Gastroesophageal sphincter (tissue), 3 donors: ENCODE data around the gene PPIB.

Experiments used
- EP300 ChIP-seq: sonication (generic); formaldehyde crosslinking; IDR thresholded peaks from one replicate; pipeline ENCODE4 v1.6.1; 2017; ENCODE audit warnings: antibody characterized with exemption, mild to moderate bottlenecking
- TF ChIP-seq, protein P1 (sequence below), 4 experiments: fragments of 200-600 bp in 2 of 4; fragments of 450-650 bp in 2 of 4; sonication (generic) in 1 of 4; IDR thresholded peaks; one replicate each; pipeline ENCODE4 v1.5.1; 2017 to 2019; ENCODE audit warnings: antibody characterized with exemption in 4 of 4, mild to moderate bottlenecking in 2 of 4, moderate library complexity in 2 of 4

DNA sequence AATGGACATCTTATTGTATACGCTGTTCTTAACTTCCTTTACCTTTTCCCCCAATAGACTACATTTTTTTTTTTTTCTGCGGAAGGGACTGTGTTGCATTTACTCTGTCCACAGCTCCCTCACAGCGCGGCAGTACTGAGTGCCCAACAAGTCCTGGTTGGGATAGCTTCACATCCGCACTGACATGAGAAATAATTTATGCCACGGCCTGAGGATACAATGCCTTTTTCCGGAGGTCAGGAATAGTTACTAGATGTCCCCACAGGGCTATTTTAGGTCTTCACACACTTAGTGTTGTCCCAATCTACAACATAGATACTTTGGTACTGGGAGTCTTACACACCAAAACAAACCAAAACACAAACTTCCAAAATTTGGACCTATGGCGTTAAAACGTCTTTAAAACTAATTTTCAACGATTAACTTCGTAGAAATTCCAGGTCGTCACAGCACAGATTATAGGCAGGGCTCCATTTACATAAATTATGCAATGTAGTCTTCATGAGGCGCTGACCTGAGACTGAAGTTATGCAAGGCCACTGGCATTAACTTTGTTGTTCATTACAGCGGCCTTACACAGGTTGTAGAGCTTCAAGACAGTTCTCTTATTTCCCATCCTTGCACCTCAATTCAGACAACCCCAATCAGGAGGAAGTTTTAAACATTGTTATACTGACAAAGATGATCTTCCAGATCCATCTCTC, 989 bp upstream of the PPIB start:
- TF ChIP-seq, protein P1, sequence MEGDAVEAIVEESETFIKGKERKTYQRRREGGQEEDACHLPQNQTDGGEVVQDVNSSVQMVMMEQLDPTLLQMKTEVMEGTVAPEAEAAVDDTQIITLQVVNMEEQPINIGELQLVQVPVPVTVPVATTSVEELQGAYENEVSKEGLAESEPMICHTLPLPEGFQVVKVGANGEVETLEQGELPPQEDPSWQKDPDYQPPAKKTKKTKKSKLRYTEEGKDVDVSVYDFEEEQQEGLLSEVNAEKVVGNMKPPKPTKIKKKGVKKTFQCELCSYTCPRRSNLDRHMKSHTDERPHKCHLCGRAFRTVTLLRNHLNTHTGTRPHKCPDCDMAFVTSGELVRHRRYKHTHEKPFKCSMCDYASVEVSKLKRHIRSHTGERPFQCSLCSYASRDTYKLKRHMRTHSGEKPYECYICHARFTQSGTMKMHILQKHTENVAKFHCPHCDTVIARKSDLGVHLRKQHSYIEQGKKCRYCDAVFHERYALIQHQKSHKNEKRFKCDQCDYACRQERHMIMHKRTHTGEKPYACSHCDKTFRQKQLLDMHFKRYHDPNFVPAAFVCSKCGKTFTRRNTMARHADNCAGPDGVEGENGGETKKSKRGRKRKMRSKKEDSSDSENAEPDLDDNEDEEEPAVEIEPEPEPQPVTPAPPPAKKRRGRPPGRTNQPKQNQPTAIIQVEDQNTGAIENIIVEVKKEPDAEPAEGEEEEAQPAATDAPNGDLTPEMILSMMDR (IDR thresholded peaks at IDR 0.05) = no peak
- no peak for TF ChIP-seq EP300
